Heart left ventricle (tissue), 16 donors: Measurements from ENCODE around the gene PTPRN2. TPM values are rescaled to one million over a fixed set of nuclear protein-coding genes. Genes with fewer than 3 reads are reported as not detected.

Experiments
- ATAC-seq, 4 donors: fragments of 200-7000 bp; cut with Tn5 transposase; one replicate each; pipeline ENCODE4 v1.9.1; 2020 to 2022; ENCODE audit warnings: moderate library complexity in 4 of 4, mild to moderate bottlenecking in 3 of 4, moderate number of reproducible peaks in 1 of 4
- DNase-seq, 5 donors: peaks; one replicate each; pipeline ENCODE4 v3.0.0-alpha.2; 2020
- H3K27ac ChIP-seq, 12 donors: fragments of 200-600 bp; sonication (generic) in 4 of 12; one replicate each; pipeline versions ENCODE4 v1.5.0 to v1.8.0; 2016 to 2022; ENCODE audit warnings: mild to moderate bottlenecking in 2 of 12
- H3K27me3 ChIP-seq, 9 donors: fragments of 200-600 bp; sonication (generic) in 2 of 9; one replicate each; pipeline versions ENCODE4 v1.5.1 to v1.8.0; 2016 to 2022; ENCODE audit warnings: mild to moderate bottlenecking in 3 of 9
- H3K36me3 ChIP-seq, 9 donors: fragments of 200-600 bp; sonication (generic) in 2 of 9; one replicate each; pipeline versions ENCODE4 v1.5.0 to v1.8.0; 2018 to 2022; ENCODE audit warnings: mild to moderate bottlenecking in 2 of 9
- H3K4me1 ChIP-seq, 12 donors: fragments of 200-600 bp; sonication (generic) in 4 of 12; one replicate each; pipeline versions ENCODE4 v1.5.0 to v1.8.0; 2016 to 2022; ENCODE audit warnings: mild to moderate bottlenecking in 3 of 12
- H3K4me3 ChIP-seq, 12 donors: fragments of 200-600 bp; sonication (generic) in 4 of 12; one replicate each; pipeline versions ENCODE4 v1.5.0 to v1.8.0; 2017 to 2022; ENCODE audit warnings: mild to moderate bottlenecking in 9 of 12, moderate library complexity in 4 of 12
- H3K9me3 ChIP-seq, 12 donors: fragments of 200-600 bp; sonication (generic) in 4 of 12; one replicate each; pipeline versions ENCODE4 v1.5.0 to v1.8.0; 2016 to 2022; ENCODE audit warnings: mild to moderate bottlenecking in 1 of 12
- CTCF ChIP-seq, 12 donors: fragments of 200-600 bp; sonication (generic) in 4 of 12; IDR thresholded peaks; one replicate each; pipeline versions ENCODE4 v1.5.0 to v1.8.0; 2018 to 2022; ENCODE audit warnings: antibody characterized with exemption in 12 of 12, mild to moderate bottlenecking in 5 of 12
- POLR2A ChIP-seq, 2 donors: fragments of 450-650 bp; IDR thresholded peaks; one replicate each; pipeline ENCODE4 v1.6.1; 2017; ENCODE audit warnings: antibody characterized with exemption in 2 of 2, mild to moderate bottlenecking in 2 of 2, moderate library complexity in 2 of 2
- WGBS, 4 donors: extraction: QIAGEN DNeasy Blood & Tissue Kit in 2 of 4; methylation state at CpG; one replicate each; pipeline versions ENCODE4 v1.1.5 to v1.1.7; 2013 to 2018; 5-methylcytosine and 5-hydroxymethylcytosine counted together
- intact Hi-C, 10 donors: fragments of 100-400 bp; cut with DNase I; formaldehyde crosslinking; loops; one replicate each; pipeline versions ENCODE4 v1.11.1 to v1.14.2; 2022
- polyA plus RNA-seq, 2 donors: library from polyadenylated mRNA; stranded (reverse); fragments of 200-250 nt; gene quantifications; one replicate each; pipeline ENCODE4 v1.2.3, GENCODE V29; 2013
- total RNA-seq, 9 donors: library from RNA; depleted of rRNA in 2 of 9; stranded (reverse); fragments of >200 nt in 2 of 9; fragmentation: NEBNext Ultra II Directional in 3 of 9; extraction: Animal tissue kit (Norgen Biotek cat#: 25700) in 3 of 9; gene quantifications; one replicate each; pipeline versions ENCODE4 v1.1.0 to v1.2.4, GENCODE V29; 2016 to 2023
- donor health status: ischemic (EF 13 %, LVEDD 7.1; RV severe dilation, severe dysfunction).
- donor health status: healthy with polysubstance abuse.
- donor health status: DM: no; HTN: yes; CAD: no.
- donor health status: DM: no; HTN: no; CAD: no.
- donor health status: ischemic (EF 25% LVEDD 6.9; RV normal size, moderate dysfunction).
- donor health status: ischemic (EF 25% LVEDD 5.7; RV mildly dilated, moderate dysfunction).
- donor health status: healthy.
- donor health status: DM: yes; HTN: yes; CAD: no.
- donor health status: ischemic (EF 35%, LVEDD 5.7; RV mildly dilated, moderate dysfunction).
- donor health status: nonischemic (EF 11% LVEDD 7.7; RV severe dilation, severe dysfunction).
- donor health status: DM: yes; HTN: yes; CAD: no.
- donor health status: PGD.
- donor health status: ischemic (EF 29% LVEDD 5.4; RV normal size, mild dysfunction).
- donor health status: nonischemic (EF 23%, LVEDD 6.1; RV moderate dilation, normal function).

Gene PTPRN2
- total and polyA plus RNA-seq, 11 donors = 0.61 to 2.3 (median 1.3) TPM

- WGBS, 4 donors = 88 to 95% (median 93%) methylated on average over 13 of the region's 13 CpGs
- Histone ChIP-seq H3K9me3 (peaks cover 0 to 4% (median 0%) of the 10 kb centered on the region in 12 donors), H3K4me1 (no peaks in the 10 kb centered on the region), H3K27me3 (peaks cover 0 to 6% (median 4%) of the 10 kb centered on the region in 9 donors), H3K27ac (no peak overlapping the region), H3K4me3 (no peak overlapping the region), H3K36me3 (no peaks in the 10 kb centered on the region)
- intact Hi-C loops = loop anchor here in 1 of 10 donors (10.0 kb wide), 1 partner anchor 315 kb away; no protein-coding TSS in a partner anchor
- DNase-seq (no peak), ATAC-seq (no peak)
- TF ChIP-seq CTCF (IDR thresholded peaks at IDR 0.05) = no peak
- TF ChIP-seq POLR2A (IDR thresholded peaks at IDR 0.05) = no peak
These were observed 257.9 kb downstream of the PTPRN2 start for GRCh38 chr7:158329686-158330085.

DNA sequence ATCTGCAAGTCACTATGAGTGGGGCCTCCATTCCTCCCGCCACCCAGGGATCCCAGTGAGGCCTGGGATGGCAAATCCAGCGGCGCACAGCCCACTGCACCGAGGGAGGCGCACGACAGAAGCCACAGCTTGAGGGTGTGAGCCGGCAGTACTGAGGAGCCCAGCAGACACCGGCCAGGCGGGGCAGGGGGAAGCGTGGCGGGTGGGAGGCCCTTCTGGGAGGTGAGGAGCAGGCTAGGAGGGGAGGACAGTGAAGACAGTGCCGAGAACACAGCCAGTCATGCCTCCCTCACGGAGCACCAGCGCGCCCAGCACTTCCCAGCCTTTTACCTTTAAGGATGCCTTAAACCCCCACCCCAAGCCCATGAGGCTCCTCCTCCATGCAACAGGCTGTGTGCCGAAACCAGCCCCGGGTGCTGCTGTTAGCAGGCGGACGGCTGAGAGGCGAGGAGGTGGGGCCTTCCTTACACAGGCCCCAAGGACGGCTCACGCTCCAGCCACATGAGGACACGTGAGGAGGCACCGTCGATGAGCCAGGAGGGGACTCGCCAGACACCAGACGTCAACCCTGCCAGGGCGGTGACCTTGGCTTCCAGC is 258.5 kb downstream of the PTPRN2 start:
- H3K4me3 ChIP-seq = no peak overlapping the region
- no peaks in the 10 kb centered on the region for H3K36me3 ChIP-seq
- ATAC-seq = no peak
- no peak for DNase-seq
- peaks cover 0 to 11% (median 4%) of the 10 kb centered on the region in 9 donors for H3K27me3 ChIP-seq
- intact Hi-C loops = loop anchor here in 1 of 10 donors (10.0 kb wide), 1 partner anchor 314 kb away; no protein-coding TSS in a partner anchor
- no peak overlapping the region for H3K27ac ChIP-seq
- no peaks in the 10 kb centered on the region for H3K4me1 ChIP-seq
- TF ChIP-seq CTCF (IDR thresholded peaks at IDR 0.05) (no peak), POLR2A (IDR thresholded peaks at IDR 0.05) (no peak)
- 82 to 94% (median 86%) methylated on average over 10 to 28 of the region's 28 CpGs for WGBS, 4 donors
- H3K9me3 ChIP-seq = peaks cover 0 to 4% (median 0%) of the 10 kb centered on the region in 12 donors

DNA sequence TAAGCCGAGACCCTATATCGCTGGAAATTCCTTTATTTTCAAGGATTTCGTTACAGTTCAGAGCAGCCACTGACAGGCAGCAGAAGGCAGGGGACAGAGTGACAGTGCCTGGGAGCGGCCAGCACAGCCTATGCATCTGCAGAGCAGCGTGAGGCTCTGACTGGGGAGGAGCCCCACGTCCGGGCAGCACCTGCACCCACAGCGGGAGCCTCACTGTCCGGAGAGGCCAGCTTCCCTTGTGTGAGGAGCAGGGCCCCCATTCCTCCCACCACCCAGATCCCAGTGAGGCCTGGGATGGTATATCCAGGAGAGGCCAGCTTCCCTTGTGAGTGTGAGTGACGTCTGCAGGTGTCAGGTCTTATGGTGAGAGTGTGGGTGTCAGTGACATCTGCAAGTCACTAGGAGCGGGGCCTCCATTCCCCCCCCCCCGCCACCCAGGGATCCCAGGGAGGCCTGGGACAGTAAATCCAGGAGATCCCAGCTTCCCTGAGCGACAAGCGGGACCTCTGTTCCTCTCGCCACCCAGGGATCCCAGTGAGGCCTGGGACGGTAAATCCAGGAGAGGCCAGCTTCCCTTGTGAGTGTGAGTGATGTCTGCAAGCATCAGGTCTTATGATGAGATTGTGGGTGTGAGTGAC is 259.1 kb downstream of the PTPRN2 start:
- Histone ChIP-seq H3K4me1 (no peaks in the 10 kb centered on the region), H3K9me3 (peaks cover 0 to 4% (median 0%) of the 10 kb centered on the region in 12 donors), H3K27ac (no peak overlapping the region), H3K27me3 (peaks cover 0 to 17% (median 4%) of the 10 kb centered on the region in 9 donors), H3K4me3 (no peak overlapping the region), H3K36me3 (no peaks in the 10 kb centered on the region)
- intact Hi-C loops = loop anchor here in 1 of 10 donors (10.0 kb wide), 1 partner anchor 314 kb away; no protein-coding TSS in a partner anchor
- DNase-seq (no peak), ATAC-seq (no peak)
- TF ChIP-seq CTCF (IDR thresholded peaks at IDR 0.05) = no peak
- TF ChIP-seq POLR2A (IDR thresholded peaks at IDR 0.05) = no peak
- 72 to 73% (median 73%) methylated on average over 13 to 16 of the region's 16 CpGs for WGBS, 4 donors

GRCh38 chr7:158327571-158328180 is 259.9 kb downstream of the PTPRN2 start:
- H3K4me3 ChIP-seq = no peak overlapping the region
- intact Hi-C loops = loop anchor here in 1 of 10 donors (10.0 kb wide), 1 partner anchor 313 kb away; no protein-coding TSS in a partner anchor
- peaks cover 0 to 24% (median 4%) of the 10 kb centered on the region in 9 donors for H3K27me3 ChIP-seq
- no peaks in the 10 kb centered on the region for H3K4me1 ChIP-seq
- ATAC-seq (no peak), DNase-seq (no peak)
- no peaks in the 10 kb centered on the region for H3K36me3 ChIP-seq
- peaks cover 0 to 4% (median 0%) of the 10 kb centered on the region in 12 donors for H3K9me3 ChIP-seq
- TF ChIP-seq POLR2A (IDR thresholded peaks at IDR 0.05) = no peak
- no peak for TF ChIP-seq CTCF (IDR thresholded peaks at IDR 0.05)
- 54 to 62% (median 57%) methylated on average over 5 of the region's 5 CpGs for WGBS, 4 donors
- no peak overlapping the region for H3K27ac ChIP-seq
